Colonic mucosa (tissue), 4 donors: ENCODE measurements around the gene HECW1. TPM values are rescaled to one million over a fixed set of nuclear protein-coding genes. Genes with fewer than 3 reads are reported as not detected.

Experiments
- DNase-seq: peaks from one replicate; pipeline ENCODE4 v3.0.0-alpha.2; 2020
- H3K27ac ChIP-seq: fragments of 200-600 bp; one replicate; pipeline ENCODE4 v1.8.0; 2021
- H3K27me3 ChIP-seq: fragments of 200-600 bp; one replicate; pipeline ENCODE4 v1.8.0; 2021
- H3K36me3 ChIP-seq: fragments of 200-600 bp; one replicate; pipeline ENCODE4 v1.8.0; 2021
- H3K4me1 ChIP-seq: fragments of 200-600 bp; one replicate; pipeline ENCODE4 v1.8.0; 2021; ENCODE audit warnings: mild to moderate bottlenecking
- H3K4me3 ChIP-seq: fragments of 200-600 bp; one replicate; pipeline ENCODE4 v1.8.0; 2021
- H3K9ac ChIP-seq, 2 donors: one replicate each; pipeline ENCODE4 v1.7.0; 2013; ENCODE audit warnings: control low read depth in 2 of 2, low read depth in 2 of 2, low read length in 2 of 2
- H3K9me3 ChIP-seq: fragments of 200-600 bp; one replicate; pipeline ENCODE4 v1.8.0; 2021
- CTCF ChIP-seq: fragments of 200-600 bp; IDR thresholded peaks from one replicate; pipeline ENCODE4 v1.8.0; 2022; ENCODE audit warnings: antibody characterized with exemption, mild to moderate bottlenecking
- intact Hi-C: fragments of 100-400 bp; cut with DNase I; formaldehyde crosslinking; loops from one replicate; pipeline ENCODE4 v1.14.1; 2022
- total RNA-seq, 2 donors: library from RNA; stranded (reverse); fragmentation: NEBNext Ultra II Directional in 1 of 2; extraction: Animal tissue kit (Norgen Biotek cat#: 25700) in 1 of 2; gene quantifications; one replicate each; pipeline ENCODE4 v1.2.1, GENCODE V29; 2021
- donor health status: healthy.
- donor health status: DM: no; HTN: no; CAD: no.
- donor health status: DM: no; HTN: no; CAD: no.

HECW1 gene
- total RNA-seq, 2 donors from 2014 or later: 0.35 to 0.40 TPM

GRCh38 chr7:43290978-43291377 lies 178.5 kb downstream of the HECW1 start:
- Histone ChIP-seq H3K36me3 (no peaks in the 10 kb centered on the region), H3K27ac (no peak overlapping the region), H3K4me1 (no peaks in the 10 kb centered on the region), H3K27me3 (no peaks in the 10 kb centered on the region), H3K4me3 (no peak overlapping the region), H3K9me3 (no peaks in the 10 kb centered on the region), H3K9ac (no peak overlapping the region)
- no peak for TF ChIP-seq CTCF
- DNase-seq: no peak
- intact Hi-C loops: no loop called here

GRCh38 chr7:43291789-43292188 lies 179.3 kb downstream of the HECW1 start:
- TF ChIP-seq CTCF: no peak
- no peaks in the 10 kb centered on the region for H3K9me3 ChIP-seq
- no peak overlapping the region for H3K27ac ChIP-seq
- no peaks in the 10 kb centered on the region for H3K4me1 ChIP-seq
- no peaks in the 10 kb centered on the region for H3K27me3 ChIP-seq
- intact Hi-C loops: no loop called here
- H3K4me3 ChIP-seq: no peak overlapping the region
- DNase-seq: no peak
- H3K9ac ChIP-seq: no peak overlapping the region
- no peaks in the 10 kb centered on the region for H3K36me3 ChIP-seq

- no peaks in the 10 kb centered on the region for H3K9me3 ChIP-seq
- H3K27ac ChIP-seq: no peak overlapping the region
- DNase-seq: no peak
- H3K4me3 ChIP-seq: no peak overlapping the region
- no peak overlapping the region for H3K9ac ChIP-seq
- H3K27me3 ChIP-seq: no peaks in the 10 kb centered on the region
- intact Hi-C loops: no loop called here
- no peak for TF ChIP-seq CTCF
- no peaks in the 10 kb centered on the region for H3K36me3 ChIP-seq
- H3K4me1 ChIP-seq: no peaks in the 10 kb centered on the region
Observed at GRCh38 chr7:43292384-43292783, 179.9 kb downstream of the HECW1 start.

GRCh38 chr7:43294080-43294630 lies 181.7 kb downstream of the HECW1 start:
- no peak for DNase-seq
- Histone ChIP-seq H3K9ac (no peak overlapping the region), H3K4me3 (no peak overlapping the region), H3K36me3 (no peaks in the 10 kb centered on the region), H3K27ac (no peak overlapping the region), H3K9me3 (no peaks in the 10 kb centered on the region), H3K4me1 (no peaks in the 10 kb centered on the region), H3K27me3 (no peaks in the 10 kb centered on the region)
- no peak for TF ChIP-seq CTCF
- intact Hi-C loops: no loop called here

GRCh38 chr7:43295429-43295828 lies 183.0 kb downstream of the HECW1 start:
- Histone ChIP-seq H3K27ac (no peak overlapping the region), H3K9ac (no peak overlapping the region), H3K27me3 (no peaks in the 10 kb centered on the region), H3K4me1 (no peaks in the 10 kb centered on the region), H3K4me3 (no peak overlapping the region), H3K9me3 (no peaks in the 10 kb centered on the region), H3K36me3 (no peaks in the 10 kb centered on the region)
- no peak for TF ChIP-seq CTCF
- DNase-seq: no peak
- intact Hi-C loops: no loop called here
